SK-N-MC (cell line): ENCODE measurements around the gene MARCHF10.

Experiments used
- EZH2 ChIP-seq: fragments of 200-600 bp; sonication (generic); IDR thresholded peaks from one replicate; pipeline ENCODE4 v1.6.1; 2017; ENCODE audit warnings: antibody characterized with exemption
- FOXP2 ChIP-seq: optimal IDR thresholded peaks from 2 replicates; pipeline ENCODE3; 2011; ENCODE audit warnings: mild to moderate bottlenecking, moderate library complexity; ENCODE audit not compliant: insufficient read depth; ENCODE audit errors: extremely low read length, control extremely low read depth
- POLR2AphosphoS5 ChIP-seq: IDR thresholded peaks from 2 replicates; pipeline ENCODE4 v1.6.1; 2012; ENCODE audit warnings: mild to moderate bottlenecking, low read depth, low read length, borderline replicate concordance

DNA sequence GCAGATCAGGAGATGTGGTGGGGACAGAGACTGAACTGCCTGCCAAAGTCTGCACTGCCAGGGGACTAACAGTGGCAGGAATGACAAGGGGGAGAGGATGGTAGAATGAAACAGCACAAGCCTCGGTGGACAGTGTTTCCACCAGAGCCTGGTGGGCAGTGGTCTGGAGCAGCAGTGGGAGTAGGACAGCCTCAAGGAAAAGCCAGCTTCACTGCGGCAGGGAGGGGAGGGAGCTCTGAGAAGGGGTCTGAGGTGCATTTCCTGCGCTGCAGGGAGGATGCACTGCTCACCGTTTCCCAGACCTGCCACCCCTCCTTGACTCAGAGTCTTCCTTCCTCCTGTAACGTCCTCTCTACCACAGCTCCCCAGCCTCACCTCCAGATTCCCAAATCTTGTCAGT, 33.8 kb downstream of the MARCHF10 start:
- TF ChIP-seq POLR2AphosphoS5: no peak
- TF ChIP-seq EZH2: no peak
- TF ChIP-seq FOXP2: no peak
